Brain microvascular endothelial cell (primary cell): ENCODE data around the gene OR51I1.

Source experiments
- DNase-seq: peaks from one replicate; pipeline ENCODE4 v3.0.0-alpha.2; 2020
- H3K27ac ChIP-seq: fragments of 250-450 bp; sonication (Bioruptor Pico); 2 replicates; pipeline ENCODE4 v1.5.1; 2020; ENCODE audit warnings: mild to moderate bottlenecking, moderate library complexity
- H3K27me3 ChIP-seq: fragments of 250-450 bp; sonication (Bioruptor Pico); replicated peaks from 2 replicates; pipeline ENCODE4 v1.5.1; 2020; ENCODE audit warnings: mild to moderate bottlenecking
- H3K36me3 ChIP-seq: fragments of 250-450 bp; sonication (Bioruptor Pico); replicated peaks from 2 replicates; pipeline ENCODE4 v1.5.1; 2020; ENCODE audit warnings: mild to moderate bottlenecking
- H3K4me3 ChIP-seq: 2 replicates; pipeline ENCODE4 v1.5.1; 2011; ENCODE audit warnings: low read depth, mild to moderate bottlenecking, control low read depth, low read length, moderate library complexity
- CTCF ChIP-seq: IDR thresholded peaks from 2 replicates; pipeline ENCODE4 v1.5.1; 2011; ENCODE audit warnings: low read depth, mild to moderate bottlenecking, moderate library complexity, low read length, control low read depth, inconsistent platforms; ENCODE audit errors: missing control alignments
- in situ Hi-C: cut with HindIII; loops from 2 replicates; pipeline ENCODE4 v1.10.0; 2017; ENCODE audit warnings: low sequenced_read_pairs, low pct_ligation_motif_present

Gene OR51I1

DNA sequence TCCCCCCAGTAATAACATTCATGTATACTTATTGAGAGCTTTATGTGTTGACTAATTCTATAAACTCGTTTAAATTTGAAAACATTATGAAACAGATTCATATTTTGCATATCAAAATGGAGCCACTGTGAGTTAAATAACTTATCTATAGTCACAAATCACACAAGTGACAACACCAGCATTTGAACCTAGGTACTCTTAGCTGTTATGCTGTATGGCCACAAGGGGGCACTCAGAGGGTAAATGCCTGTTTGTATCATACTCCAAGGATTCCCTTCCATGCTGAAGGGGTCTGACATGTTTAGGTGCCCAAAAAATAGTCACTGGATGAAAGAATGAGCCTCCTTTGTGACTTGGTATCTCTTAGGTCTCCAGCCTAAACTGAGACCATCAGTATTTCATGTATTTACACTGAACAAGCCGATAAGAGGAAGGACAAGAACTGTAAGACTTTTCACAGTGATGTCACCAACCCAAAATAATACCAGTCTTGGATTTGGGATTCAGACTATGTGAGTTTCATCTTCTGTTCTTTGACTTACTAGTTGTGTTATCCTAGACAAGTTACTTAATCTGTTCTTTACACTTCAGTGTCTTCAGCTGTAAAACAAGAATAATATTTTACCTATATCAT, 35.0 kb upstream of the OR51I1 start:
- Histone ChIP-seq H3K4me3 (no peak overlapping the region), H3K27ac (no peak overlapping the region), H3K27me3 (no peaks in the 10 kb centered on the region), H3K36me3 (no peaks in the 10 kb centered on the region)
- in situ Hi-C loops: no loop called here
- TF ChIP-seq CTCF: peak; percentile 89
- peak; percentile 43 for DNase-seq

GRCh38 chr11:5473921-5474320, 32.6 kb upstream of the OR51I1 start:
- Histone ChIP-seq H3K27ac (no peak overlapping the region), H3K36me3 (no peaks in the 10 kb centered on the region), H3K4me3 (no peak overlapping the region), H3K27me3 (no peaks in the 10 kb centered on the region)
- in situ Hi-C loops: no loop called here
- TF ChIP-seq CTCF: no peak
- DNase-seq: no peak

- no peak for DNase-seq
- no peak overlapping the region for H3K4me3 ChIP-seq
- in situ Hi-C loops: no loop called here
- H3K27me3 ChIP-seq: no peaks in the 10 kb centered on the region
- no peak for TF ChIP-seq CTCF
- no peak overlapping the region for H3K27ac ChIP-seq
- no peaks in the 10 kb centered on the region for H3K36me3 ChIP-seq
Observed at GRCh38 chr11:5467527-5467926, 26.2 kb upstream of the OR51I1 start.

DNA sequence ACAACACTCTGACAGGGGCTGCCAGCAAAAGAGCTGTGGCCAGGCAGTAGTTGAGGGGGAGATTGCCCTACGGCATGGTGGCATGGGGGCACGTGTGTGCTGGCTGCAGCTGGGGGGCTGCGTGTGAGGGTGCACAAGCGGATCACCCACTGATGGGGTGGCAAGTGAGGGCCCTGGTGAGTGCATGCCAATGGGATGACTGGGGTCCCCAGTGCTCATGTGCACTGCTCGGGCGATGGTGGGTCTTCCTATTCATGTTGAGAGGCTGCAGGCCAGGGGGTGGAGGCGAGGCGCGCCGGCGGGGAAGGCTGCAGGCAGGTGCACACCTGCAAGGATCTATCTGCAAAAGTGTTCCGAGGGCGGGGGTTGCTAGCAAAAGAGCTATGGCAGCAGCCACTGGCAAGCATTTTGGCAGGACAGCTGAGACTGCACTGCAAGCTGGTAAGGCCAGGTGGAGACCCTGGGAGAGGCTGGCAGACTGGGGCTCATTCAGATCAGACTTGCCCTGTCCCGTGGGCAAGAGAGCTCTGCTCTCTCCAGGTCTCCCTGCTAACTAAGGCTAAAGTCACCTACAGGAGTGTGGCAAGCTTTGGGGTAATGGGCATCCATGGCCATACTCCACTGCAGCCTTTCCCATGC, 19.8 kb upstream of the OR51I1 start:
- no peak for DNase-seq
- in situ Hi-C loops: no loop called here
- H3K36me3 ChIP-seq: no peaks in the 10 kb centered on the region
- H3K27me3 ChIP-seq: no peaks in the 10 kb centered on the region
- no peak overlapping the region for H3K27ac ChIP-seq
- H3K4me3 ChIP-seq: no peak overlapping the region
- TF ChIP-seq CTCF: no peak

DNA sequence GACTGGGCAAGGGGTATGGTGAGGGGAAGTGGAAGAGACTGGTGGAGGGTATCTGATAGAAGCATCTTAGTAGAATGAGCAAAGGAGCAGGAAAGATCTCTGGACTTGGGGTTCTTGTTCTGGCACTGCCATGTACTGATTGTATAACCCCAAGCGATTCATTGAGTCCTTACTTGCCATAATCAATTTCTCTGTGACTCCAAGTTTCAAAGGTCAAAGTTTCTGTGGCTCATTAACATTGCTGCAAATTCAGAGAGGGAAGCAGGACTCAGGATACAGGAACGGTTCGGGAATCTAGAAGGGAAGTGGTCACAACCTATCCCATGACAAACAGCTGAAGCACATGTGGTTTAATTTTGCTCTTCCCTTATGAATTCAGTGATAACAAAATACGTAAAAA, 8.1 kb upstream of the OR51I1 start:
- H3K27ac ChIP-seq: no peak overlapping the region
- no peaks in the 10 kb centered on the region for H3K27me3 ChIP-seq
- no peaks in the 10 kb centered on the region for H3K36me3 ChIP-seq
- TF ChIP-seq CTCF: no peak
- in situ Hi-C loops: no loop called here
- no peak overlapping the region for H3K4me3 ChIP-seq
- no peak for DNase-seq

DNA sequence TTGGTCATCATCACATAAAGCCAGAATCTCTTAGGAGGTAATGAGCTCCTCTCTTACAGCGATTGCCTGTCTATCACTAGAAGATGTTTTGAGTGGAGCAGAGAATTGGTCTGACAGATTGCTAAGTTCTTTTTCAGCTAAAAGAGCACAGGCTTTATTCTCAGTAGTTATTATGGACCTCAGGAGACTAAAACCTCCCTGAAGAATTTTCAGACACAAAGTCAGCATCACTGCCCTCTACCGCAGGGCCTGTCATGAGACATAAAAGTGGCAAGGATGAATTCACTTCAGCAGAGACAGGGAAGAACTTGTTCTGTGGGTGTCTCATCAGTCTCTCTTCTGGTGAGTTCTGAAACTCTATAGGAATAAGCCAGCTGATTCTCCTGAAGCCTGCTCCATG, 7.7 kb upstream of the OR51I1 start, which contains the start of gene OR51I2:
TSS of gene OR51I2 (plus strand) at position 301 of the 400 bp plus-strand sequence. CDS start 4,166 bp downstream, outside the sequence.
- no peaks in the 10 kb centered on the region for H3K27me3 ChIP-seq
- H3K36me3 ChIP-seq: no peaks in the 10 kb centered on the region
- no peak for DNase-seq
- H3K27ac ChIP-seq: no peak within 1 kb of the TSS
- no peak for TF ChIP-seq CTCF
- H3K4me3 ChIP-seq: no peak within 1 kb of the TSS
- in situ Hi-C loops: no loop called here
